ENCODE data around the gene PTPN20. TPM values are rescaled to one million over a fixed set of nuclear protein-coding genes. Genes with fewer than 3 reads are reported as not detected.

The PTPN20 gene
- polyA plus RNA-seq, 4 donors: 1.9 to 4.2 (median 3.8) TPM

DNA sequence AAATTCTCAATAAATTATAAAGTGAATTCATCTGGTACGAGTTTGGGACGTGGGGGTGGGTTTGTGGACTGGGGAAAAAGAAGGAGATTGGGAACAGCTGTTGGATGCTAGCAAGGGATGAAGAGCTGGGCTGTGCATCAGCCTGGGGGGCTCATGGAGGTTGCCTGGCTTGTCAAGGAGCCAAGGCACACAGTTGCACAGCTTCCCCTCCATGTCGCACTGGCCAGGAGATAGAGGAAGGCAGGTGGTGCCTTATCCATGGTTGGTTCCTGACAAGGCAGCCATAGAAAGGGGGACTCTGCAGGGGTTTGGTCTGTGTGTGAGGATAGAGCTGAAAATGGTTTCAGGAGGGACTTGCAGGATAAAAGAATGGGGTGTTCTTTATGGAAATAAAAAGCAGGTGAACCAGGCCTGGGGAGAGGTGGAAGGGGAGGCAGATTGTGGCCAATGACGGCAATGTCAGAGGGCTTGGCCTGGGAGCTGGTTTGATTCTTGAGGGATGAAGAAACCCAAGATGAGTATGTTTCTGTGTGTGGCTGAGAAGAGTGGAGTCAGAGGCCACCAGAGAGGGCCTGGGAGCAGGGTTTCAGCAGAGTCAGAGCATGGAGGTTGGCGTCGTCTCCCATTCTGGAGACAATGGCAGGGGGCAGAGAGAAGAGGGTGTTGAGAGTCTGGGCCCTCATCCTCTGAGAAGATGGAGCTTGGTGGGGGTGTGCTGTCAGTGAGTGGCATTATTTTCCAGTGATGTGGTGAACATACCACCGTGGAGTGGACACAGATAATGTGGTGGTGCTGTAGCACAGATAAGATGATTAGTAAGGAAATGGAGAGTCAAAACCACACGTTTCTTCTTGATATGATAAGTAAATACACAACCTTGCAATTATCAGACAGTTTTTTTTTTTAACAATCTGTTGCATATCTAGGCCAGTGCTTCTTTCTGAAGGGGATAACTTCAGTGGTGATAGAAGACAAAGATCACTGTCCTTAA is 108.2 kb downstream of the PTPN20 start:
- no peak for DNase-seq (ENCODE audit: low read depth in 4 of 4, low spot score in 3 of 4)

DNA sequence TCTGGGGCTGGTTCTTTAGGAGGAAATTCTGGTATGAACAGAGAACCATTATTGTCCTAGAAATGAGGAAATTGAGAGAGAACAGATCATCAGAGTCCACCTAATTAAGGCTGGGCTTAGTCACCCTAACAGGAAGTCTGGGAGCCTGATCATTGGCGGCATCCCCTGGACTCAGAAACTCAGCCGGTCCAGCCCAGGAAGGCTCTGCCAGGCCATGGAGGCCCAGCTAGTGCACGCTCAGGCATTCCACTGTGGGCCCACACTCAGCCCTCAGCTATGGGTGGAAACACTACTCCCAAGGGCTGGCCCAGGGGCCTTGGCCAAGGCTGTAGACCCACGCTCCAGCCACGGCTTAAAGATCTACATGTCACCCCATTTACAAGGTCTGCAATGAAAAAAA is 109.2 kb downstream of the PTPN20 start:
- DNase-seq (ENCODE audit: low read depth in 4 of 4, low spot score in 3 of 4): no peak

DNA sequence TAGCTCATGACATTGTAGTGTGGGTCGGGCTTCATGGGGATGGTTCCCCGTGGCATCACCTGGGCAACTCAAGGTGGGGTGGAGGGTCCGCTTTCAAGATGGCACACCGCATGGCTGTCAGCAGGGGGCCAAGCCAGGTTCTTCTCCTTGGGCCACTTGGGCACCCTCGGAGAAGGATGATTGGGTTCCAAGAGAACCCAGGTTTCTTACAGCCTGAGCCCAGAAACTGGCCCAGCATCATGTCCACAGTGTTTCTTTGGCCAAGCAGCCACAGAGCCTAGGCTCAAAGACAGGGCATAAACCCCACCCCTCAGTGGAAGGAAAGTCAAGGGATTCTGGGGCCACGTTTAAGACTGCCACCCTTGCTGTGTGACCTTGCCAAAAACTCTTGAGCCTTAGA is 110.6 kb downstream of the PTPN20 start:
- no peak for DNase-seq (ENCODE audit: low read depth in 4 of 4, low spot score in 3 of 4)

DNA sequence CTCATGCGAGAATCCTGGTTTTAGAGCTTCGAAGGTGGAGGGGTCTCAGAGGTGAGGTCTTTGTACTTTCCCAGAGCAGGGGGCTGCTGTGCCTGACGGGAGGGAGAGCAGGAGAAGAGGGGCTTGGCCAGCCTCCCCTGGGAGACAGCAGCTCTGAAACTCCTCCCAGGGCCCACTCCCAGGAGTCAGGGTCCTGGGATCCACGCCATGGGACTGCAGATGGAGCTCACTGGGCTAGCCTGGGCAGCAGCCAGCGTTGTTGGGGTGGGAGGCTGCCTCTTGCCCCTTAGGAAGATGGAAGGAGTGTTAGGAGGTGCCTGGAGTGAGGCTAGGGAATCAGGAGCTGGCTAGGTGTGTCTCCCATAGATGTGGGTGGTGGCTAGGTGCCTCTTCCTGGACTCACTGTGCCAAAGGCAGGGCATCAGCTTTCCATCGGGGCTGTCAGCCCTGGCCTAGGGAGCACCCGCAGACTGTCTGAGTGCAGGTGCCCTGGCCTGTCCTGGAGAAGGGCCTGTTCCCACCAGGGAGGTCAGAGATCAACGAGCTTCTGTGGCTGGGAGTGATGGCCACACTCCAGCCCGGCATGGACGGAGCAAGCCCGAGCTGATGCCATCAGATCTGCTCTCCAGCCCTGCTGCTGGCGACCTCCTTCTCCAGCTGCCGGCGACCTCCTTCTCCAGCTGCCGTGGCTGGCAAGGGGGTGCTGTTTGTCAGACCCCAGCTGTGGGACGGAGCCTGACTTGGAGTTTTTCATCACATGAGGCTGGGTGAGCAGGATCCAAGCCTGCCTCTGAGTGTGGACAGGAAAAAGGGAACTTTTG is 111.3 kb downstream of the PTPN20 start:
- DNase-seq (ENCODE audit: low read depth in 4 of 4, low spot score in 3 of 4): no peak

DNA sequence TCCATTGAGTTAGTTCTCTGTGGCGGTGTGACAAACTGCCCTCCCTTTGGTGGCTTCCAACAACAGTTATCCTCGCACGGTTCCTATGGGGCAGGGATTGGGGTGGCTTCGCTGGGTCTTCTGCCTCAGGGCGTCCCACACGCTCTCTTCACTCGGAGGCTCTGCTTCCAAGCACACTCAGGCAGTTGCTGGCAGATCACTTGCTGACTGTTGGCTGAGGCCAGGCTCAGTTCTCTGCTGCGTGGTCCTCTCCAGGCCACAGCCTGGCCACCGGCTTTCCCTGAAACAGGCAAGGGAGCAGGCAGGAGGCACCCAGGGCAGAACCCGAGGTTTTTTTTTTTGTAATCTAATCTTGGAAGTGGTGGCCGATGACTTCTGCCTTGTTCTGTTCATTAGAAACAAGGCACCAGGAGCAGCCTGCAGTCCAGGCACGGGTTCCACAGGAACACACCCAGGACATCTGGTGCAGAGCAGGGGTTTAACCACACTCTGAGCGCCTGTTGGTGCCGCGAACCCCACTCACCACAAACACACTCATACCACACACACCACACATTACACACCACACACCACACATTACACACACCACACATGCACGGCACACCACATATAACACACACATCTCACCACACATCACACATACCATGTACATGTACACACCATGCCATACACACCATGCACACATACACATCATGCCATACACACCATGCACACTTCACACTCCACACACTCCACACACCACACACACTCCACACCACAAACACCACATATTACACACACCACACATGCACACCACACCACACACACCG is 112.2 kb downstream of the PTPN20 start:
- DNase-seq (ENCODE audit: low read depth in 4 of 4, low spot score in 3 of 4): no peak

DNA sequence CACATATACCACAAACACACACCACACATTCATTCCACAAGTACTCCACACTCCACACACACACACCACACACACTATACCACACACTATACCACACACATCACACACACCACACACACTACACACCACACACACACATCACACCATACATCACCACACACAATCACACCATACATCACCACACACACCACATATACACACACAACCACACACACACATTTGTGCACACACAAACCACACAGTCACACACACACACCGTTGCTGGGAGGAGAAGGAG is 112.8 kb downstream of the PTPN20 start:
- no peak for DNase-seq (ENCODE audit: low read depth in 4 of 4, low spot score in 3 of 4)

DNA sequence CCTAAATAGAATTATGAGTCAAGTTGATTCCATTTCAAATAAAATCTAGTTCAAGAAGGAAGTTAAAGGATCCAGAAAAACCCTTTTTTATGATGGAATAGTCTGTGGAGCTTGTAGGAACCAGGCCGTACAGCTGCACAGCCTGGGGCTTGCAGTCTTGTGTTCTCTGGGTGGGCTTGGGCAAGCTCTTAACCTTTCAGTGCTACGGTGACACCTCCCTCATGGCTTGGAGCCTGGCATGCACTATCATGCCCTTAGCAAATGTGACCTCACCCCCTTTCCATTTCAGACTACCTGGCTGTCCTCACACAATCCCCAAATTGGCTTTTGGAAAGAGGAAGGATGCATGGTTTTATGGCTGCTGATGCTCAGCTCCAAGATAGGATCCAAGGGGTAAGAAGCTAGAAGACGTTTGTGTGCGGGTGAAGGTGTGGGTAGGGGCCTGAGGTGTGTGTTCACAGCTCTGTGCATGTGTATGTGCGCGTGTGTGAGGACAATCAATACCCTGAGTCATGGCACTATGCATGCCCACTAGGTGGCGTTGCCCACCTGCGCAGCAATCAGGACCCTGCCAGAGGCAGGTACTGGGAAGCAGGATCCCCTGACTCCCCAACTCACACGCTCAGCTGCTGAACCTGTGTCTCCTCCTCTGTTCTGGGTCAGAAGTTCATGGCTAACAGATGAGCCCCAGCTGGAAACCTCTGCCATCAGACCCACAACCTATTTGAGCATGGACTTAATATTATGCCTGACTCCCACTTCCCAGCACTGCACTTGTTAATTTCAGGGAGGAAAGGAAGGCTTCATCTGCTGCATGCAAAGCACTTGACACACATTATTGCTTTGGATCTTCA is 113.4 kb downstream of the PTPN20 start:
- DNase-seq (ENCODE audit: low read depth in 4 of 4, low spot score in 3 of 4): peak in 3 of 4 donors; percentile 27 to 45 (median 42)

DNA sequence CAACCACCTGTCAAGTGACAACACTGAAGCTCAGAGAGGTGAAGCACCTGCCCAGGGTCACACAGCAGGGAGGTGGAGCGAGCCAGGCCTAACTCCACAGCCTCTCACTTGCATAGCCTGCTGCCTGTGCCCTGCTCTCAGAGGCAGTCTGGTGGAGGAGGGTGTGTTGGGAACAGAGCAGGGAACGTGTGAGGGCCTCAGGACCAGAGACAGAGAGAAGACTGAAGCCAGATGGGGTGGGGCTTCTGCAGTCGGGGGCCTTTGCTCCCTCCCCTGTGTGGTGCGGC is 114.0 kb downstream of the PTPN20 start:
- no peak for DNase-seq (ENCODE audit: low read depth in 4 of 4, low spot score in 3 of 4)

DNA sequence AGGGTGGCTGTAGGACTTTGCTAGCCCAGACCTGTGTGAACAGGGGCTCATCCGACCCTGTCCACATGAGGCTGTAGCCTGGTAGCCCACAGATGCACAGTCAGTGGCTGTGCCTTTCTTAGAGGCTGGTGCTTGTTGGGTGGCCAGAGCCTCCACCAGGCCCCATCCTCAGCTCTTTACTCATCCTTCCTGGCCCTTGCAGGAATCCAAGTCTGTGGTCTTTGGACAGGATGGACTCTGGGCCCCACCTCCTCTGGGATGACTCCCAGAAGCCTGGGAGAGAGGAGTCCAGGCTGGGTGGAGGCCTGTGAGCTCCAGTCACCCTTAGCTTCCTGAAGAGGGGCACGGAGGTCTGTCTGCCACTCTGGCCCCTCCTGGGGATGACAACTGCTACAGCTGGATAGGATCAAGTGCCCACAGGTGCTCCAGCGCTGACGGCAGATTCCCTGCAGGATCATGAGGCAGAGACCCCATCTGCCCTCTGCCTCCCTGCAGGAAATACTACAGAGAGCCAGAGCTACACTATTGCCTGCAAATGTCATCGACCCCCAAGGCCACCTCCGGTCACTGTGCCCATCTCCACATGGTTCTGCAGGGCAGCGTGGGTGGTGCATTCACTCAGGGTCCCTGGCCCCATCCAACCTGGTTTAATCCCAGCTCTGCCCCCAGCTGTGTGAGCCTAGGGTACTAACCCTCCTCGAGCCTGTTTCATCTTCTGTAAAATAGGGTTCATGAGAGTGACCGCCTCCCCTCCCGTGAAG is 114.5 kb downstream of the PTPN20 start:
- DNase-seq (ENCODE audit: low read depth in 4 of 4, low spot score in 3 of 4): no peak

DNA sequence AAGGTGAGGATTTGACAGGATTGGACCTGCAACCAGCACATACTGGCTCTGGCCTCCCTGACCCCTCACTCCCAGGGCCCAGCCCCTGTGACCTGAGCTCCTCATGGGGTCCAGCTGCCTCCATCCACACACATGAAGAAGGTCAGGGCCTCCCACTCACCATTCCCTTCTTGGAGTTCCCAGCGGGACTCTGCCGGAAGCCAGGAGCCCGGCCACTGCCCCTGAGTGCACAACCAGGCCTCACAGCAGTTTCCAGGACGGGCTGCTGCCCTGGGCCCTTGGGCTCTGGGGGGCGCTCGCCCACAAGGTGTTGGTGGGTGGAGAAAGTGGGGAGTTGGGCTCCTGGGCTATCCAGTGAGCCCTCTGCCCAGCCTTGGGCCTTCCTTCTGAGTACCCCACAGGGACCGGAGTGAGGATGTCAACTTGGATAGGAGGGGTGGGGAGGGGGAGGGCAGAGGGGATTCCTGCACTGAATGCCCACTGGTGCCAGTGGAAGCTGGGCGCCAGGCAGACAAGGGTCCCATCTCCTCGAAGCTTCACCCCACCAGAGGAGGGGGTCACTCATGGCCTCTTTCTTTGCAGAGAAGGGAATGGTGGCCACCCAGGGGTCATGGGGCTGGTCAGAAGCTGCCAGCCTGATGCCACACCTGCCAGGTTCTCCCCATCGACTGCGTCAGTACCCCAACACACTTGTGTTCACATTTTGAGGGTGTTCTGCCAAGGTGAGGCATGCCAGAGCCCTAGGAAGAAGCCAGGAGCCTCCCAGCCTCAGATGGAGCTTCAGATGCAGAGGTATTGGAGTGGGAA is 115.3 kb downstream of the PTPN20 start:
- DNase-seq (ENCODE audit: low read depth in 4 of 4, low spot score in 3 of 4): no peak

DNA sequence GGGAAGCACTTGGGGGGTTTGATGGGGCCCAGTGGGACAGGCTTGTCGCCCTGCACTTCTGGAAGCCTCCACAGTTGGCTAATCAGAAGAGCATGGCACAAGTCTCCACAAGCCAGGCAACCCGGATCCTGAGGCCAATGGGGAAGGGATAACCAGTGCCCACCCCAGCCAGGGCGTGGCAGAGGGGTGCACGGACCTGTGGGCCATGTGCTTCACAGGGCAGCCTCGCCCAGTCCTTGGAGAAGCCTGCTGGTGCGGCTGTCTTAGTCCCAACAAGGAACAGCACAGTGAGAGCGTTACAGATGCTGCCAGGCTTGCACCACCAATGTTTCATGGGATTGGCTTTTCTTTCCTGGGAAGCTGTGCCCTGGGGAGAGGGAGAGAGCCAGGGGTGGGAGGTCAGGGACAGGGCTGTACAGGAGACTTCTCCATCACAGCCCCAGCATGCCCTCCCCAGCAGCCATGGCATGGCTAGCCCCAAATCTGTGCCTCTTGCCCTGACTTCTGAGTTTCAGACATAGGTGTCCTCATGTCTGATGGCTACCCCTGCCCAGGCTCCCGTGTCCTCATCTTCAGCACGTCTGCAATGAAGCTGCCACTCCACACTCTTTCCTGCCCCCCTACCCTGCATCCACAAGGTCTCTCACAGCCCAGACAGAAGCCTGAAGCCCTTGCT is 116.0 kb downstream of the PTPN20 start:
- no peak for DNase-seq (ENCODE audit: low read depth in 4 of 4, low spot score in 3 of 4)

DNA sequence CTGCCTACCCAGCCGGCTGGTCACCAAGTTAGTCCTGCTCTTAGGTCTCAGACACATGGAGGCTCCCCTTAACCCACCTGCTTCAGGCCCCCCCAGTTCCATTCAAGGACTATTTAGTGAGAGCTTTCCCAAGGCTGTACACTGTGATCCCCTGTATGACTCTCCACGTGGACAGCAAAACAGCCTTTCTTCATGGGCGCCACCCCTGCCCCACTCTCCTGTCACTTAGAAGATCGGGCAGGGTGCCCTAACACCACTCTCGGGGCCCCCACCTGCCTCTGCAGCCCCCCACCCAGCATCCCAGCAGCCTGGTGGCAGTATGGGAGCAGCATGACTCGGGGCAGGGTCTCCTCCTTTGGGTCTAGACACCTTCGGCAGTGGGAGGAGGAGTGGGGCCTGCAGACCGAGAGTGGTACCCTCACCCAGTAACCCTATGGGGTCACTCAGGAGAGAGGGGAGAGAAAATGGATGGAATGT is 116.6 kb downstream of the PTPN20 start:
- DNase-seq (ENCODE audit: low read depth in 4 of 4, low spot score in 3 of 4): no peak

DNA sequence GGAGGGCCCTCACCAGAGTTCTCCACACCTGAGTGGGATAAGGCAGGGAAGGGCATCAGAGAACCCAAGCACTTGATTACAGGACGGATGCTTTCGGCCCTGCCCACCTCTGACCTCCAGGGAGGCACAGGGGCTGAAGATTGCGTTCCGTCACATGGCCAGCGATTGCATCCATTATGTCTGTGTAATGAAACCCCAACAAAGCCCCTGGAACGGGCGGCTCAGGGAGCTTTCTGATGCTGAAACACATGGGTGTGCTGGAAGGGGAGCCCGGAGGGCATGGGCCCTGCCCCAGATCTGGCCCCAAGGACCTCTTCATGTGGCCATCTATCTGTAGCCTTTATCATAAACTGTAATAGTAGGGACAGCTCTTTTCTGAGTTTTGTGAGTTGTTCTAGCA is 117.2 kb downstream of the PTPN20 start:
- DNase-seq (ENCODE audit: low read depth in 4 of 4, low spot score in 3 of 4): no peak

DNA sequence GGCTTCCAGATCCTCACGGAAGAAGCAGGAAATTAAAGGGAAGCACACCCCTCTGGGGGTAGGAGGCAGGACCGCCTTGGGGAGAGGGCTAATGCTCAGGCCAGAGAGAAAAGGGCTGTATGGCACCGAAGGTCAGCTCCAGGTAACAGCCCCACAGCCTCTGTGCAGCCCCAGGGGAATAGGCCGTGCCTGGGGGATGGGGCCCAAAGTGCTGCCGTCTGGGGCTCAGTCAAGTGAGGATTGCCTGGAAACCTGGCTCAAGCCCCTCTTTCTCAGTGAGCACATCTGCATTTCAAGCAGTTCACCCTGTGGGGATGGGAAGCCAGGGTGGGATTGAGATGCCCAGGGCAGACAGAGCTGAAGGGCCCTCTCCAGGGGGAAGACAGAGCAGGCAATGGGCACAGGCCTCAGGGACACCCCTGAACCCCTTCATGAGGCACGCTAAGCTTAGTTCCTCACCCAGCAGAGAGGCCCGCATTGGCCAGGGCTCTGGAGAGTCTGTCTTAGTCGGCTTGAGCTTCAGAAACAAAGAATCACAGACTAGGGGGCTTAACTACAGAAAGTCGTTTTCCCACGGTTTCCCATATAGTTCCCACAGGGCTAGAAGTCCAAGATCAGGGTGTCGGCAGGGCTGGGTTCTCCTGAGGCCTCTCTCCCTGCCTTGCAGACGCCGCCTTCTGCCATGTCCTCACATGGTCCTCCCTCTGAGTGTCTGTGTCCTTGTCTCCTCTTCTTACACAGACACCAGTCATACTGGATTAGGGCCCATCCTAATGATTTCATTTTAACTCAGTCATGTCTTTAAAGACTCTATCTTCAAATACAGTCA is 118.2 kb downstream of the PTPN20 start:
- no peak for DNase-seq (ENCODE audit: low read depth in 4 of 4, low spot score in 3 of 4)

DNA sequence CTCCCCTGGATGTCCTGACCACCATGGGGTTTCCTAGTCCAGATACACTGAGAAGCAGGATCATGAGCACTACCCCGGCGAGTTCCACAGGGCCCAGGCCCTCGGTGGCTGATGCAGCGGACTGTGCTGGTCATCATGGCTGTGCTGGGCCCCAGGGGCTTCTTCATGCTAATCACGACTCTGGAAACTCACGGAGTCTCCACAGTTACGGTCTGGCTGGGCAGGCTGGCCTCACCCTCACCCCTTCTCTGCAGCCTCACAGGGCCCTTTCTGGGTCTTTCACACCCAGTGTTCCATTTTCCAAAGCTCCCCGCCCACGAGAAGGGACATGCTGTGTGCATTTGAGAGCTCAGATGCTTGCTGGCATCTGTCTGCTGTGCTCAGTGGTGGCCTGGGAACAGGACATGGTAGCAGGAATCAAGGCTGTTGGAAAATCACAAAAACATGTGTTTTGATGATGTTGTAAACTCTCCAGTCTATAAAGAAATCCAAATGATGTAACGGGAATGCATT is 119.0 kb downstream of the PTPN20 start:
- DNase-seq (ENCODE audit: low read depth in 4 of 4, low spot score in 3 of 4): no peak

DNA sequence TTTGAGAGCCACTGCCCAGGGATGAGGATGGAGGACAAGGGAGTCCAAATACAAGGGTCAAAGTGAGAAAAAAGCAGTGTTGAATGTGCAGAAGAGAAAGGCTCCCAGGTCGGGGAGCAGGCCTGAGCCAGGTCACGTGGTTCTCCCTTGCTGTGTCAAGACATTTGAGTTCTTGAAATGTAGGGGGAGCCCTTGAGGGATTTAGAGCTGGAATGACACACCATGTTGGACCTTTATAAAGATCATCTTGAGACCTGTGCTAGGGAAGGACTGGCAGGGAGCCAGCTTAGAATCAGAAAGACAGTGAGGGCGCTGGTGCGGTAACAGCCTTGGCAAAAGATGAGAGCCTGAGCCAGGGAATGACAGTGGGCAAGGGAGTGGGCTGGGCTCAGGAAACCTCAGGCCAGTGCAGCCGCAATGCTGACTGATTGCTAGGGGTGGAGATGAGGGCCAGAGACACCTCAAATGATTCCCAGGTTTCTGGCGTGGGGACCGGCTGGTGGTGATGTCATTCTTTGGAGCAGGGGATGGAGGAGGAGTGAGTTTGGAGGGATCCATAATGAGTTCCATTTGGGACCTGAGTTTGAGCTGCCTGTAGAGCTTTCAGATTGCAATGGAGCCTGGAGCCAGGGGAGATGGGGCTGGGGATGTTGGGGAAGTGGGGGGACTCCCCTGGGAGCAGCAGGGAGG is 120.1 kb downstream of the PTPN20 start:
- DNase-seq (ENCODE audit: low read depth in 4 of 4, low spot score in 3 of 4): no peak
